ENCODE measurements around the gene PRKAG1.

The PRKAG1 gene

DNA sequence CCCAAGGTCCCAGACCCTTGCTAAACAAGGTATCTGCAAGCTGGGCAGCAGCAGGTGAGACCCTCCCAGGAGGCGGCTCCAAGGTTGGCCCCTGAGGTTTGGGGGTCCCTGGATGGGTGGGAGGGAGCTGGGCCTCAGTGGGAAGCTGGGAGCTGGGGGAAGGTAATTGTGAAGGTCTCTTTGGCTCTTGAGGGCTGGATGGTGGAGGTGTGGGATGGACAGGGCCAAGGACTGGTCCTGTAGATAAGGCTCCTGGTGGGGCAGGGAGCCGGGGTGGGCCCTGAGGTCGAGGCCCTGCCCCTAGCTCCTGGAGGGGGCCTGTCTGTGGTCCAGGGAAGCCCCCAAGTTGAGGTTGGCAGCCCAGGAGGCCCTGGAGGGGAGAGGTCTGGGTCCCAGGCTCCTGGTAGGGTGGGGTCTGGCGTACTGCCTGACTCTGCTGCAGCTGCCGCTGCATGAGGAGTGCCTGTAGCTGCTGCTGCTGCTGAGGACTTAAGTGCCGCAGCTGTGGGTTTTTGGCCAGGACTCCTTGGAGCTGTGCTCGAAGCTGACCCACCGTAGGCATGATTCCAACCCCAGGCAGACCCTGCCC is 13.1 kb upstream of the PRKAG1 start:
- DNase-seq (ENCODE audit: low read depth) = no peak

DNA sequence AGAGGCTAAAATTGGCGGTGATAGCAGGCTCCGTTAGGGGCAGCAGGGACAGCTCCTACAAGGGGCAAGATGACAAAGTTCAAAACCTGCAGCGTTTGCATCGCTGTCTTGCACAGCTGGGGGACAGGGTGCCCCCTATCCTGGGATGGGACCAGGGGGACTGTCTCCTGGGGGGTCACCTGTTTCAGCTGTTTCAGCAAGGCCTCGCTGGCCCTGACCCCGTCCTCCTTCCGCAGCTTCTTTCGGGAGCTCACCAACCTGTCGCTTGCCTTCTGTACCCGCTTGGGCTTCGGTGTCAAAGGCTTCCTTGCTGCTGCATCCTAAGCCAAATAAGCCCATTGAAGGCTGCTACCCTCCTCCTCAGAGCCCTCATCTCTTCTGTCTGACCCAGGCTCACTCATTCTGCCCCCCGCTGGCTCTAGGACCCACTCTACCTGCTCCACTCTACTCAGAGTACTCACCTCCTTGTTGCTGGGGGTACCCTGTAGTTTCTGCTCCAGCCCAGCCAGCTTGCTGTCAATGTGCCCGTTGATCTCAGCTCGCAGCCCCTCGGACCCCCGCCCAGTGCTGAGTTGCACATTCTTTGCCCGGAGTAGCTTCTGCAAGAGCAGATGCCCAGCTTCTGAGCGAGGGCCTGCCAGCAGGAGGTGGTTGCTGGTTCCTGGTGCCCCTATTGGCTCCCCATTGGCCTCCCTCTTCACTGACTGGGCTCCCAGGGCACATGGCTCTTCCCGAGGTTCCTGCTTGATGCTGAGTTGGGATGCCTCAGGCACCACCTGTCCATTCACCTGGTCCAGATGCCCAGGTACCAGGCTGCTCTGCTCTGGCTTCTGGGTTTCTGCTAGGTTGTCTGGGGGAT is 12.4 kb upstream of the PRKAG1 start:
- no peak for DNase-seq (ENCODE audit: low read depth)

DNA sequence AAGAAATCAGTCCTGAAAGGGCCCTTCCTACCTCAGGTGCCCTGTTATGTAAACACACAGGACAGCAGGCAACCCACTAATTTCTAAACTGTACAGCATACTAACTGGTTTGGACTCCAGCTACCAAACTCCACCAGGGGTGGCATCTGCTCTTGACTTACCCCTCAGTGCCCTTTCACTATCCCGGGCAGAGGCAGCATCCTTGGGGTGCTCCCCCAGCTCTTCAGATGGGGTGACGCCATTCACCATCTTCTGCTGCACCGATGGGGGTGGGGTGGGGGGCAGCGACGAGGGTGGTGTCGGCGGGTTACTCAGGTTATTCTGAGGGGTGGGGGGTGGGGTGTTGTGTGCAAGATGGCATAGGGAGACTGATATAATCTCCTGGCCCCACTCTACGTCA is 11.5 kb upstream of the PRKAG1 start:
- no peak for DNase-seq (ENCODE audit: low read depth)

DNA sequence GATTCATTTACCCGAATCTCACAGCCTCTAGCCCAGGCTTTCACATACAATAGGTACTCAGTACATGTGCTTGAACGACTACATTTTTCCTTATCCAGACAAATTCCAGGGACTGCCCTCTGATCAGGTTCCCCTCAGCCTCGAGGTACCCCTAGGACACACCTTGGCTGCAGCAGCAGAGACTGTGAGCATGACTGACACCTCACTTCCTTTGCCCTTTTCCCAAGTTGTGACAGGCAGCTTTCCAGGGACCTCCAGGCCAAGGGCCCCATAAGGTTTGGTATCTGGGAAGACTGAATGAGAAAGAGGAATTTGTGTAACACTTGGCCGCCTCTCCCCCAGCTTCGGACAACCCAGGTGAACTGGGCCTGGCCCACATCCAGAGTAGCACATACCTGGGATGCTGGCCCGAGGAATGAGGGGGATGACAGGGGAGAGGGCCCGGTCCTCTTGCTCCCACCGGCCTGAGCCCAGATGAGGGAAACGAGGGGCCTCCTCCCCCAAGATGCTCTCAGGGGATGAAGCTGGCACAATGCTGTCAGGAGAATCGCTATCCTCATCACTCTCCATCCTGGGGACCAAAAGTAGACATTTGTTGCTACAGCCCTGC is 10.2 kb upstream of the PRKAG1 start:
- DNase-seq (ENCODE audit: low read depth) = no peak

DNA sequence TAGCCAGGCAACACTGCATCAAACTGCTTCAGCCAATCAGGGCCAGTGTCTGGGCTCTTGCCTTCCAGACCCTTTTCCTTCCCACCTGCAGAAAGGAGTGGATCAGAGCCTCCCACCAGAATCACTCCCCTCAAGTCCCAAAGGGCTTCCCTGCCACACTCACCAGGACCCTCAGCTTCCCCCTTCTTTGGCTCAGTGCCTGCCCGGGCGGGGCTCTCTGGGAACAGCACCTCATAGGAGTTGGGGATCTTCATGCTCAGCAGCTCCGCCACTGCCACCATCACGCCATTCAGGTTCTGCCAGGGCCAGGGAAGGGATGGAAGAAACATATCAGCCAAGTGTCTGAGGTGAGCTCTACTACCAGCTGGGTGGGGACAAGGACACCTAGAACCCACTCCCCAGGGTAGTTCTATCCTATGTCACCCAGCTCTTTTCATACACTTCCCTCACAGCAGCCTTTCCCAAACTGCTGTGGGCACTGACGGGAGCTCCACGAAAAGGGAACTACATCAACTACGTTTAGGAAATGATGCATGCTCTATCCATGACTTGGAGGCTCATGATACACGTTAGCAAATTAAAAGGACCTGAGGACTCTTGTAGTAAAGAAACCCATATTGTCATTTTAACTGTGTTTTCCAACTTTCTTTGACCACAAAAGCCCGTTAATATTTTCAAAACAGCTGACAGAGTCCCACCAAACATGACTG is 9.4 kb upstream of the PRKAG1 start:
- no peak for DNase-seq (ENCODE audit: low read depth)

DNA sequence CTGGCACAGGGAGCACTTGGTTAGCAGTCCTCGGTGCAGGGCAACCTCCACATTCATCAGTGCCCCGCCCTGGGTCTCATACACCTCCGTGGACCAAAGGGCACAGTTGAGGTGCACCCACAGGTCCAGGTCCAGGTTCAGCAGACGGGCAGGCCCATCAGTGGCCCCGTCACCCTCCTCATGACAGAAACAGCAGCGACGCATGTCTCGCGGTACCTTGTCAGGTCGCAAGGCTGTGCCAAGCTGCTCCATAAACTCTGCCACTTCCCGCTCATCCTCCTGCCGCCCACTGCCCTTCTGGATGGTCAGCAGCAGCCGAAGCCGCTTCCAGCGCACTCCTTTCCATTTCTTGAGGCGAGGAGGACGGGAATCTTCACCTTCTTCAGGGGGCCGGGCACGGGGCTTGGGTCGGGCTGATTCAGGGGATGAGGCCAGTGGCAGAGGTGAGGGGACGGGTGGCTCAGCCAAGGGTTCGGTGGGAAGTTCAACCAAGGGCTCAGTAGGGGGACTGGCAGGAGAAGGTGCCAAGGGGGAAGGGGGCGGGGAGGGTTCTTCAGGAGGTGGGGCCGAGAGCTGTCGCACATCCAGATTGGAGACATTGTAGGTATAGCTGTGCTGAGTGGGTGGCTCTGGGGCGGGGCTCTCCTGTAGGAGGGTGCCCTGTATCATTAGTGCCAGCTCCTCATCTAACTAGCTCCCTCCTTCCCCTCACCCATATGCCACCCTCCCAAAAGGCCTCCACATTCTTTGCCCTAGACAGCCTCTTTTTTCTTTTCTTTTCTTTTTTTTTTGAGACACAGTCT is 8.3 kb upstream of the PRKAG1 start:
- DNase-seq (ENCODE audit: low read depth) = no peak

DNA sequence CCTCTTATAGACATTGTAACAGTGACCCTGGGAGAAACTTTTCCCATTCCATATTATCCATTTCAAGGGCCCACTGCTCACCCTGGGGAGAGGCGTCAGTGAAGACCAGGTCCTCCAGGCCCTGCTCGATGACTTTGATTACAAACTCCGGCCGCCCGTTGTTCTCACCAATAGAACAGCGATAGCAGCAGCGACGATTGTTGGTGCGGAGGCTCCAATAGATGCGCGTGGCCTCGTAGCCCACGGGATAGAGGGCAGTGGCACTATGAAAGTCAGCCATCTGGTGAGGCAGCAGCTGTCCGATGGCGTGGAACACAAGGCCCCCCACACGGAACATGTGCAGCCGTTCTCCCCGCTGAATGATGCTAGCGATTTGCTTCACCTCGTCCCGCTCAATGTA is 7.5 kb upstream of the PRKAG1 start:
- DNase-seq (ENCODE audit: low read depth) = no peak

DNA sequence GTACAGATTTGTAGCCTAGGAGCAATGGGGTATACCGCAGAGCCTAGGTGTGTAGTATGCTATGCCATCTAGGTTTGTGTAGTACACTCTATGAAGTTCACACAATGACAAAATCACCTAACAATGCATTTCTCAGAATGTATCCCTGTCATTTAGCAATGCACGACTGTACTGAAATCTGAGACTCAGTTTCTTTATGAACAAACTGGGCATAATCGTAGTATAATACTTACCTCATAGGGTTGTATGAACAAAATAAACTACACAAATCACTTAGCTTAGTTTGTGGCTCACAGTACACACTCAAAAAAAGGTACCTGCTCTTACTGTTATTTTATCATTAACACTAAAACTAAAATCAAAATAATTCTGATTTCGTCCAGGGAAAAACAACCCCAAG is 6.9 kb upstream of the PRKAG1 start:
- no peak for DNase-seq (ENCODE audit: low read depth)

DNA sequence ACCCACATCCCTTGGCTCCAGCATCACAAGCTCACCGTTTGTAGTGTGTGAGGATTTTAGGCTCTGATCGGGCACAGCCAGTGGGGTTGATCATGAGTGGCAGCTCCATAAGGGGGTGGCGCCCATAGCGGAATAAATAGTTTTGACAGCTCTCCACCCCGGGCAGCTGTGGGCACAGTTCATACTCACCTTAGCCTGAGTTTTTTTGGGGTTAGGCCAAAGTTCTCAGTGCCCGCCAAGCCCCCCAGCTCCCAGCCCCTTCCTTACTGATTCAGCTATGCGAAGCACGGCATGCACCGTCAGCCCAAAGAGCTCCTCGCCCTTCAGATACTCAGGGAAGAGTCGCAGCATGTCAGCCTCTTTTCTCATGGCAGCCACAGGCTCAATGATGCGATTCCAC is 6.0 kb upstream of the PRKAG1 start:
- no peak for DNase-seq (ENCODE audit: low read depth)

DNA sequence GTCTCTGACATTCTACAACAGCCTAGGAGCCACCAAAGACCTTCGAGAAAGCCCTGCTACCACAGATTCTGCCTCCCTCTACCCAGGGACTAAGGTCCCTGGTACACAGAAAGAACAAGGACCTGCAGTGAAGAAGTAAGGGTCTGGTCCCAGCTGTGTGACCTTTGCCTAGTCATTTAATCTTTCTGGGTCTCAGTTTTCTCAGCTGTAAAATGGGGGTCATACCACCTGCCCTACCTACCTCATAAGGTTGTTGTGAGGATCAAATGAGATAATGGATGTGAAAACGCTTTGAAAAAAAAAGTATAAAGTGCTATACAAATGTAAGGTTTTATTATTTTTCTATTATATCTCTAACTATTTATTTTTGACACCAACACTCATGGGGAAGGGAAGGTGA is 5.2 kb upstream of the PRKAG1 start:
- no peak for DNase-seq (ENCODE audit: low read depth)

DNA sequence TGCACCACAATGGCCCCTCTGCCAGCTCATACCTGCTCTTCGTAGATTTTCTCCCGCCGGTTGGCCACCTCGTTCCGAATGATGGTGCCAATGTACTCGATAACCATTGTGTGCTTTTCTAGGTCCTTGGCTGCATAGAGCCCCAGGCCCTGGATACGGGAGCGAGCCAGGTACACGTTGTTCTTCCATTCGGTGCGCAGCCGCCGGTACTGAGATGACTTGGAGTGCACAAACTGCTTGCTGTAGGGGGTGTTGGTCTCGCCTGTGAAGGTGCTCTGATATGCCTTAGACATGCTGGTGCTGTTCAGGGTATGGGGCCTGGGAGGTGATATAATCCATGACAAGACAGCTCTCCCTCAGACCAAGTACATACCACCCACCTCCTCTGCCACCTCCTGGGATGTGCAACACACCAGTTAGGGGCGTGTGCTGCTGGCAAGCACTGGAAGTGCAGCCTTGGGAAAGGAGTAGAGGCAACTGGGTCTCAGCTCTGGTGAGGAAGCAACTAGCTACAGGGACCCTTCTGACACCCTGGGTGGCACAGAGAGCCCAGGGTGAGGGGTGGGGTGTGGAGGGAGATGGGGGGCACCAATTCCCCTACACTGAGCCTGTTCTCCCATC is 4.1 kb upstream of the PRKAG1 start:
- DNase-seq (ENCODE audit: low read depth) = no peak

DNA sequence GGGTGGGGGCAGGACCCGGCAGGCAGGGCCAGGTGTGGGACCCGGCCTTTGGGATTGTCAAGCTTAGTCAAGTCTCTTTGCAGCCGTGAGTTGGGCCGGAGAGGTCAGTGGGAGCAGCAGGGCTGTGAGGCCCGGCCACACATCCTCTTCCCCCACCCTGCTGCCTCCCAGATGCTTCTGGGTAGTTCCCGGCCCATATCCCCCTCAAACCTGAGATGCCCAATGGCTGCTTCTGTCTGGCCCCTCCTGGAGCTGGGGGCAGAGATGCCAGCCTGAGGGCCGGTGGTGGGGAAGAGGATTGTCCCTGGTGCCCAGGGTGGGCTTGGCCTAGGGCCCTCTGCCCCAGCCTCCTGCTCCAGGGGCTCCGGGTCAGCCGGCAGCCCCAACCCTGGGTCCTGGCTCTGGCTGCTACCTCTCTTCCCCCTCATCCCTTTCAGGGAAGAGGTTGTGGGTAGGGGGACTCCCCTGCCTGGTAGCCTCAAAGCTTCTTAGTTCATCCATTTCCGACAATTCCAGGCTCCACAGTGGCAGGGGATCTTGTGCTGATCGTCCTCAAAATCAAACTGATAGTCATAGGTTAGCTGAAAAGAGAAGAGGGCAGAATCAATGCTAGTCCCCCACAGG is 2.8 kb upstream of the PRKAG1 start:
- DNase-seq (ENCODE audit: low read depth) = no peak

DNA sequence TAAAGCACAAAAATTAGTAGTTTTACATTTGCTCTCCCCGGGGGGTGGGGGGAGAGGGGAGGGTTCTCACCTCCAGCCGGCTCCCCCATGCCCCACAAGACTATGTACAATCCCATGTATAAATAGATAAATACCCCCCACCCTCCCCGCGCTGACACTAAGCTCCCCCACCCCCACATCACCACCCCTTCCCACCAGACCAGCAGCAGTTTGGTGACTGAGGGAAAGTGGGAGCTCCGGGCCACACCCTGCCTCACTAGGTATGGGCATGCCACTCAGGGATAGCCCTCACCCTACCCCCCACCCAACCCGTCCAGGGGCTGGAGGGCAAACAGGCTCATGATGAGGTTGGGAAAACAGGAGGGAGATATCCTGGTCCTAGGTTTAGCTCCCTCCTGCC is 1.9 kb upstream of the PRKAG1 start:
- no peak for DNase-seq (ENCODE audit: low read depth)

DNA sequence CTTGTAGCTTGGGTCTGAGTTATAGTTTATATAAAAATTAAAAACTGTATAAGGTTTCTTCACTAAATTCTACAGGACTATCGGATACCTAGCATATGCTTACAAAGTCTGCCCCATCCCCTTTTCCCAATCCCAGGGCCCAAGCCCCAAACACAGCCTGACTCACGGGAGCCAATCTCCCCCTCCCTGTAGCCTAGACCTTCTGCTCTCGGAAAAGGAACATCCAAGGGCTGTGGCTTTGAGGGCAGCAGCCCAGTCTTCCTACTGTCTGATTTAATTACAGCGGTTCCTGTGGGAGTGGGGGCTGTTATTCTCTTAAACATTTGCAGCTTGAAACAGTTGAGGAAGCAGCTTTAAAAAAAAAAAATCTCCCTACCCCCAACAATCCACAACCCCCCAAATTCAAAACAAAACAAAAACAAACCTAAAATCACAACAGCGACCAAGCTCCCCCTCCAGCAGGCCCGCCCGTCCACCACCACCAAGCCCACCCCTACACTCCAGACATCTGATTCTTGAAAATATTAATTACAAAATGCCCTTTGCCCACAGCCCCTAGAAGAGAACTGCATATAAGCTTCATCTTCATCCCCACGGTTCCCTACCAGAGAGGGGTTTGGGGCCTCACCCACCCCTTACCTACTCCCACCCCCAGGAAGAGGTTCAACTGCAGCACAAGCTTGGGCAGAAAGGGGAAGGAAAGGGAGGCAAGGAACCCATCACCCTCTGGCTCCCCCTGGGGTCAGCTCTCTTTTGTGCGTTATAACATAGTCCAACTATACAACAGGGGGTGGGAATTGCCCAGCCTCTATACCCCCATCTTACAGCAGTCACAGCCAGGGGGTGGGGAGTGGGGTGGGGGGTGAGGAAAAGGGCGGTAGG is 1.1 kb upstream of the PRKAG1 start:
- DNase-seq (ENCODE audit: low read depth) = no peak

DNA sequence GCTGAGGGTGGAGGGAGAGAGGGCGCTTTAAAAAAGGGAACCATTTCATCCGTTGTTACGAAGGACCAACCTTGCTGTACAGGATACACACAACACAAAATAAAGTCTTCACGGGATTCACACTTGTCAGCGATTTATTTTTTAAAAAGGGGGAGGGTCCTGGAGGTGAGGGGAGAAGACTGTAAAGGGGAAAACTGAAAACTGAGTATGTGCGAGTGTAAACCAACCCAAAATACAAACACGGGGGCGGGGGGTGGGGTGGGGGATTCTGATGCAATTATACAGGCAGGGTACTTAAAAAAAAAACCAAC is 499 bp upstream of the PRKAG1 start:
- DNase-seq (ENCODE audit: low read depth) = no peak

DNA sequence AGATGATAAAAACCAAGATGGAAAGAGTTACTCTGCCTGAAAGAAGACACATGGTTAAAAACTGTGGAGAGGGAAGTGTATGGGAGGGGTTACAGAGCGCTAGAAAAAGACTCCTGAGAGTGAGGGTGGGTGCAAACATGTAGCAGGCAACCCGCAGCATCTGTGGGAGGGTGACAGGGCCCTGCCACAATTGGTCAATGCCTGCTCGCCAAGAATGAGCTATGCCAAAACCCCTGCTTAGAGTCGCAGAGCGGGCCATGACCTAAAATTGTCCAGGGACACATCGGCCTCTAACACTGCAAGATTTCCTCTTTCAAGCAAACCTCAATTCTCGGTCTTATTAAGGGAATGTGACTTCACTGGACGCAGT is 700 bp downstream of the PRKAG1 start:
- DNase-seq (ENCODE audit: low read depth) = no peak

DNA sequence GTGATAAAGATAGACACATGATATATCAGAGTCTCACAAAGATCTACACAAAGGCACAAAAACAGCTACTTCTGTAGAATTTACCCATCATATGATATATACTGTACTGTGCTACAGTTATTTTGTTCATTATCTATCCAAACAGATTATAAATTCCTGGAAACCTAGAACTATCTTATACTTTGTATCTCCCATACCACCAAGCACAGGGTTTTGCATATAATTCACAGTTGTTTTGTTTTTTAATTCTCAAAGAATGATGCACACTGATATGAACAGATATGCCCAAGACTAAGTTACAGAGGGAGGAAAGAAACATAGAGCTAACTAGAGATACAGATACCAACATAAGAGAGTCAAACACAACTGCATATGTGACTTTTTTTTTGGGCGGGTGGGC is 3.4 kb downstream of the PRKAG1 start:
- no peak for DNase-seq (ENCODE audit: low read depth)

DNA sequence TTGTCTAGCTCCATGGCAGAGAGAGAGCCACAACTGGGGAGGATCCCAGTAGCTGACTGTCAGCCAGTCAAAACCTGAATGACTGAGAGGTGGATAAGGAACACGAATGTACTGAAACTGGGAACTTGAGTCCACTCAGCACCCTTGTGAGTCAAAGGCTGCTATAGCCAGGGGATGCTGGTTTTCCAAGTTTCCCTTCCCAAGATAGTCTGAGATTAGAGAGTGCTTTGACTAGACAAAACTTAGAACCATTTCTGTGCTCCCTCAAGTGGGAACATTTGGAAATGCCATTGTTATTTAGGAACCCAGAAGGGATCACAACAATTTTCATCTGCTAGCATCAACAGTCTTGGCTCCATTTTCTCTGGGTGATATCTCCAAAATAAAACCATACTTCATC is 4.0 kb downstream of the PRKAG1 start:
- no peak for DNase-seq (ENCODE audit: low read depth)

DNA sequence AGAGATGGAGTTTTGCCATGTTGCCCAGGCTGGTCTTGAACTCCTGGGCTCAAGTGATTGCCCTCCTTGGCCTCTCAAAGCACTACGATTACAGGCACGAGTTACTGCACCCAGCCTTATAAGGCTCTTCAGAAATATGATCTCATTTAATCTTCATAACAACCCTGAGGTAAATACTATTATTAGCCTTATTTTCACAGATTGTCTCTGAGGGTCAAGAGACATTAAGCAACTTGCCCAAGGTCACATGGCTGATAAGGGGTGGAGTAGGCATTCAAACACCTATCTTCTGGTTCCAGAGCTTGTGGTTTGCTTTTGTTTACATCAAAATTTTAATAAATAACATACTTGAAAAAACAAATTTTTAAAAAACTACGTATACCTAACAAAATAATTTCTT is 5.1 kb downstream of the PRKAG1 start:
- DNase-seq (ENCODE audit: low read depth) = no peak

DNA sequence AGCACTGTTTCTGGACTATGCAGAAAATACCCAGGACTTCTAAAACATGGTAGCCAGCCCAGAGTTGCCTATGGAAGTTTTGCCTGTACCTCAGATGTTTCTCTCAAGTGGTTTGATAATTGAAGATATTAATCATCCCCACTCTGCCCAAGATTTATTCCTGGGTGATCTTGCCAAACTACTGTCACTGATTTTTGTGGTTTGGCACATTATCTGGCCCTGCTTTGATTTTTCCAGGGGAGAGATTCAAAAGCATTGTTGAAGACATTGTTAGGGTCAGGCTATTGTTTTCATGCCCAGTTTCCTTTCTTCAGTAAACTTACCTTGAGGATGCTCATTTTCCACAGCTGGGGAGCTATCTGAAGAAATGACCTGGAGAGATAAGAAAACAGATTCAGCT is 5.8 kb downstream of the PRKAG1 start:
- no peak for DNase-seq (ENCODE audit: low read depth)

Data from stimulated activated CD8-positive, alpha-beta memory T cell treated with anti-CD3 and anti-CD28 coated beads, Interleukin-15, amount 100 ng/mL, for 1 hour (primary cell).